SU-DHL-6 (cell line): ENCODE results near the gene B3GNT2.

ENCODE experiments used
- EZH2phosphoT487 ChIP-seq: fragments of 200-600 bp; sonication (generic), shearing (Covaris generic); conservative IDR thresholded peaks from 2 replicates; pipeline ENCODE4 v1.6.1; 2018; ENCODE audit warnings: mild to moderate bottlenecking, antibody characterized with exemption, low read length, moderate library complexity, mixed read lengths
- TF ChIP-seq, protein P1 (sequence below): fragments of 200-600 bp; sonication (generic); IDR thresholded peaks from one replicate; pipeline ENCODE4 v1.5.1; 2017; ENCODE audit warnings: antibody characterized with exemption, mild to moderate bottlenecking, low read length, moderate library complexity; ENCODE audit not compliant: insufficient read depth, poor library complexity, severe bottlenecking

DNA sequence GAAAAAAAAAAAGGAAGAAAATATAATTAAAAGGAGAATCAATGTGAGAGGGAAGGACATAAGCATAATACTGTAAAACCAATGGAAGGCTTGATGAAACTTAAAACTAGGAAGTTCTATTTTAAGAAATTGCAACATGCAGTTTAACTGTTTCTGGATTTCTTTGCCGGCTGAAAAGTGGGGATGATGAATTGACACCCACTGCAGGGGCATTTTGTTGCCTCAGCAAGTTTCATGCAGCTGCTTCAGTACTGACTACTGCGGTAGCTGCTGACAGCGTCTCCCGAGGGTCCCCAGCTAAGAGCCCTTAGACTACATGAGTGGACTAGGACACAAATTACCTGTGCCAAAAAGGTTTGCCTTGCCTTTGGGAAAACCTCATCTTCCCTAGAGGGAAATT lies 69.2 kb downstream of the B3GNT2 start:
- TF ChIP-seq, protein P1, sequence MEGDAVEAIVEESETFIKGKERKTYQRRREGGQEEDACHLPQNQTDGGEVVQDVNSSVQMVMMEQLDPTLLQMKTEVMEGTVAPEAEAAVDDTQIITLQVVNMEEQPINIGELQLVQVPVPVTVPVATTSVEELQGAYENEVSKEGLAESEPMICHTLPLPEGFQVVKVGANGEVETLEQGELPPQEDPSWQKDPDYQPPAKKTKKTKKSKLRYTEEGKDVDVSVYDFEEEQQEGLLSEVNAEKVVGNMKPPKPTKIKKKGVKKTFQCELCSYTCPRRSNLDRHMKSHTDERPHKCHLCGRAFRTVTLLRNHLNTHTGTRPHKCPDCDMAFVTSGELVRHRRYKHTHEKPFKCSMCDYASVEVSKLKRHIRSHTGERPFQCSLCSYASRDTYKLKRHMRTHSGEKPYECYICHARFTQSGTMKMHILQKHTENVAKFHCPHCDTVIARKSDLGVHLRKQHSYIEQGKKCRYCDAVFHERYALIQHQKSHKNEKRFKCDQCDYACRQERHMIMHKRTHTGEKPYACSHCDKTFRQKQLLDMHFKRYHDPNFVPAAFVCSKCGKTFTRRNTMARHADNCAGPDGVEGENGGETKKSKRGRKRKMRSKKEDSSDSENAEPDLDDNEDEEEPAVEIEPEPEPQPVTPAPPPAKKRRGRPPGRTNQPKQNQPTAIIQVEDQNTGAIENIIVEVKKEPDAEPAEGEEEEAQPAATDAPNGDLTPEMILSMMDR: no peak
- TF ChIP-seq EZH2phosphoT487: no peak
